ENCODE results near the gene ARHGAP33. TPM values are rescaled to one million over a fixed set of nuclear protein-coding genes. Genes with fewer than 3 reads are reported as not detected.

The ARHGAP33 gene
- total and polyA plus RNA-seq, 10 of the 15 experiments (the other 5 are each of a cell fraction or from before 2014, with no cell fraction given): 0.05 to 22.9 (median 2.3) TPM; not detected in 1

DNA sequence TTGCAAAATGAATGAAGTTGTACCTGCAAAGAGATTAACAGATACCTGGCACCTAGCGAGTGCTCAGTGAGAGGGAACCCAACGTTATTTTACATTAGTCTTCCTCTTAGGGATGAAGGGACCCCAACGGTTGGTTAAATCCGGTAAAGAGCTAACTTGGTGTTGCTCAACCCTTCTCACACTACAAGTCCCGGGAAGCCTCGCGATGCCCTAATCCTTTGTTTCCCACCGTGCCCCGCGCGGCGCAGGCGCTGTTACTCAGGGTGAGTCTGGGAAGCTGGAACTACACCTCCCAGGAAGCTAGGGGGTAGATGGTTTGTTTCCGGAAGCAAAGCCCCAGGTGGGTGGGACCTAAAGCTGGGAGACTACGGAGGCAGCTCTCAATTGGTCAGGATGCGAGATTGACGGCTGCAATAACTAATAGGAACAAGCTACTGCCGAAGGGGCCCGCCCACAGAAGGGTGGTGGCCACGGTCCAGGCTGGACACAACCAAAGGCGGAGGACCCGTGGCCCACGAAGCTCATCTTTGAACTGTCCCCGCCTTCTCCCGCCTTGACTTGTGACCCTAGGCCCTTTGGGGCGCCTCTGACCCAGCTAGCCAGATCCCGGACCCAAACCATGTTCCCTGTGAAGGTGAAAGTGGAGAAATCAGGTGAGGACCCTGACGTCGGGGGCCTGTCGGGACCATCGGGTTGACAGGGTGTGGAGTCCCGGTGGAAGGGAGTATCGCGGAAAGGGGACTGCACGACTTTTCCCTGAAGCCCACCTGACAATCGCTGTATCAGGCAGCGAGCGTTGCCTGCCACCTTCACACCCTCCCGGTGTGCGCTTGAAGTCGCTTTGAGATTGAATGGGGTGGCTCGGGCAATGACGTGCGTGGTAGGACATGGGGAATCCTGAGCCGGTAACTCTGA, 27.0 kb upstream of the ARHGAP33 start, which contains the start of gene LIN37 (continued):
- peak; percentile 74 for TF ChIP-seq NFYA (IDR thresholded peaks at IDR 0.05; ENCODE audit: borderline replicate concordance, low read depth, low read length)
- no peak for TF ChIP-seq ETV6 (conservative IDR thresholded peaks at IDR 0.05 in 1 of 2, IDR thresholded peaks at IDR 0.05 in 1 of 2; ENCODE audit: borderline replicate concordance in 1 of 2, low read depth in 1 of 2)
- TF ChIP-seq, protein P1, sequence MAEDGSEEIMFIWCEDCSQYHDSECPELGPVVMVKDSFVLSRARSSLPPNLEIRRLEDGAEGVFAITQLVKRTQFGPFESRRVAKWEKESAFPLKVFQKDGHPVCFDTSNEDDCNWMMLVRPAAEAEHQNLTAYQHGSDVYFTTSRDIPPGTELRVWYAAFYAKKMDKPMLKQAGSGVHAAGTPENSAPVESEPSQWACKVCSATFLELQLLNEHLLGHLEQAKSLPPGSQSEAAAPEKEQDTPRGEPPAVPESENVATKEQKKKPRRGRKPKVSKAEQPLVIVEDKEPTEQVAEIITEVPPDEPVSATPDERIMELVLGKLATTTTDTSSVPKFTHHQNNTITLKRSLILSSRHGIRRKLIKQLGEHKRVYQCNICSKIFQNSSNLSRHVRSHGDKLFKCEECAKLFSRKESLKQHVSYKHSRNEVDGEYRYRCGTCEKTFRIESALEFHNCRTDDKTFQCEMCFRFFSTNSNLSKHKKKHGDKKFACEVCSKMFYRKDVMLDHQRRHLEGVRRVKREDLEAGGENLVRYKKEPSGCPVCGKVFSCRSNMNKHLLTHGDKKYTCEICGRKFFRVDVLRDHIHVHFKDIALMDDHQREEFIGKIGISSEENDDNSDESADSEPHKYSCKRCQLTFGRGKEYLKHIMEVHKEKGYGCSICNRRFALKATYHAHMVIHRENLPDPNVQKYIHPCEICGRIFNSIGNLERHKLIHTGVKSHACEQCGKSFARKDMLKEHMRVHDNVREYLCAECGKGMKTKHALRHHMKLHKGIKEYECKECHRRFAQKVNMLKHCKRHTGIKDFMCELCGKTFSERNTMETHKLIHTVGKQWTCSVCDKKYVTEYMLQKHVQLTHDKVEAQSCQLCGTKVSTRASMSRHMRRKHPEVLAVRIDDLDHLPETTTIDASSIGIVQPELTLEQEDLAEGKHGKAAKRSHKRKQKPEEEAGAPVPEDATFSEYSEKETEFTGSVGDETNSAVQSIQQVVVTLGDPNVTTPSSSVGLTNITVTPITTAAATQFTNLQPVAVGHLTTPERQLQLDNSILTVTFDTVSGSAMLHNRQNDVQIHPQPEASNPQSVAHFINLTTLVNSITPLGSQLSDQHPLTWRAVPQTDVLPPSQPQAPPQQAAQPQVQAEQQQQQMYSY (CRISPR knock-in tag; IDR thresholded peaks at IDR 0.05): no peak
- no peak for TF ChIP-seq NFXL1 (IDR thresholded peaks at IDR 0.05; ENCODE audit: borderline replicate concordance)
- peak; percentile 49; the same call in 1 of the 2 replicates for TF ChIP-seq RUNX3 (IDR thresholded peaks at IDR 0.05; ENCODE audit: low read length)
- TF ChIP-seq SREBF1 (IDR thresholded peaks at IDR 0.05; ENCODE audit: low read length): peak; percentile 88
- no peak for TF ChIP-seq MYB (IDR thresholded peaks at IDR 0.05; ENCODE audit: borderline replicate concordance, low read depth, low read length)
- no peak for TF ChIP-seq PAX8 (IDR thresholded peaks at IDR 0.05)
- no peak for TF ChIP-seq CUX1 (IDR thresholded peaks at IDR 0.05; ENCODE audit: insufficient replicate concordance, low read depth, low read length)
- TF ChIP-seq NFIC (IDR thresholded peaks at IDR 0.05; ENCODE audit: low read depth, low read length): no peak
- no peak for TF ChIP-seq RCOR1 (conservative IDR thresholded peaks at IDR 0.05; ENCODE audit: low read depth, low read length)
- TF ChIP-seq, protein P2, sequence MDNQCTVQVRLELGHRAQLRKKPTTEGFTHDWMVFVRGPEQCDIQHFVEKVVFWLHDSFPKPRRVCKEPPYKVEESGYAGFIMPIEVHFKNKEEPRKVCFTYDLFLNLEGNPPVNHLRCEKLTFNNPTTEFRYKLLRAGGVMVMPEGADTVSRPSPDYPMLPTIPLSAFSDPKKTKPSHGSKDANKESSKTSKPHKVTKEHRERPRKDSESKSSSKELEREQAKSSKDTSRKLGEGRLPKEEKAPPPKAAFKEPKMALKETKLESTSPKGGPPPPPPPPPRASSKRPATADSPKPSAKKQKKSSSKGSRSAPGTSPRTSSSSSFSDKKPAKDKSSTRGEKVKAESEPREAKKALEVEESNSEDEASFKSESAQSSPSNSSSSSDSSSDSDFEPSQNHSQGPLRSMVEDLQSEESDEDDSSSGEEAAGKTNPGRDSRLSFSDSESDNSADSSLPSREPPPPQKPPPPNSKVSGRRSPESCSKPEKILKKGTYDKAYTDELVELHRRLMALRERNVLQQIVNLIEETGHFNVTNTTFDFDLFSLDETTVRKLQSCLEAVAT (IDR thresholded peaks at IDR 0.05): no peak
- no peak for TF ChIP-seq CBX3 (IDR thresholded peaks at IDR 0.05; ENCODE audit: borderline replicate concordance, low read depth)
- no peak for TF ChIP-seq STAT3 (IDR thresholded peaks at IDR 0.05; ENCODE audit: low read depth, low read length)
- TF ChIP-seq CREM (IDR thresholded peaks at IDR 0.05; ENCODE audit: low read depth): peak; percentile 94
- TF ChIP-seq RAD21 (IDR thresholded peaks at IDR 0.05; ENCODE audit: insufficient read depth, low read depth, low read length): no peak
- no peak for TF ChIP-seq MEF2B (IDR thresholded peaks at IDR 0.05; ENCODE audit: partially characterized antibody, poor library complexity, severe bottlenecking)
- TF ChIP-seq NR2F1 (conservative IDR thresholded peaks at IDR 0.05): peak; percentile 74
- peak; percentile 92 for TF ChIP-seq GABPA (IDR thresholded peaks at IDR 0.05; ENCODE audit: low read depth)
